SH-SY5Y (cell line): ENCODE results near the gene AP2S1.

Experiments used
- GATA2 ChIP-seq: IDR thresholded peaks from 2 replicates; pipeline ENCODE4 v1.6.1; 2011; ENCODE audit warnings: mild to moderate bottlenecking, low read depth, low read length
- GATA3 ChIP-seq: IDR thresholded peaks from 2 replicates; pipeline ENCODE4 v1.6.1; 2011; ENCODE audit warnings: low read depth, mild to moderate bottlenecking, low read length, moderate library complexity

GRCh38 chr19:46788262-46788967, 62.2 kb downstream of the AP2S1 start, which contains the start of gene SLC1A5:
- TF ChIP-seq GATA3 (no peak), GATA2 (0 out of 2 replicates have a peak, but pooled peaks have one; percentile 15)
